OCI-LY3 (cell line): ENCODE data around the gene GALNT14.

Experiments
- EZH2phosphoT487 ChIP-seq: fragments of 200-600 bp; shearing (Covaris generic); IDR thresholded peaks from 2 replicates; pipeline ENCODE4 v1.6.1; 2018; ENCODE audit warnings: antibody characterized with exemption, mixed run types, low read depth
- TF ChIP-seq, protein P1 (sequence below): fragments of 200-600, 300-600 bp; sonication (generic); IDR thresholded peaks from 2 replicates; pipeline ENCODE4 v1.5.1; 2014; ENCODE audit warnings: antibody characterized with exemption, low read length, low read depth

GRCh38 chr2:31124904-31125303 is 13.3 kb downstream of the GALNT14 start:
- TF ChIP-seq, protein P1, sequence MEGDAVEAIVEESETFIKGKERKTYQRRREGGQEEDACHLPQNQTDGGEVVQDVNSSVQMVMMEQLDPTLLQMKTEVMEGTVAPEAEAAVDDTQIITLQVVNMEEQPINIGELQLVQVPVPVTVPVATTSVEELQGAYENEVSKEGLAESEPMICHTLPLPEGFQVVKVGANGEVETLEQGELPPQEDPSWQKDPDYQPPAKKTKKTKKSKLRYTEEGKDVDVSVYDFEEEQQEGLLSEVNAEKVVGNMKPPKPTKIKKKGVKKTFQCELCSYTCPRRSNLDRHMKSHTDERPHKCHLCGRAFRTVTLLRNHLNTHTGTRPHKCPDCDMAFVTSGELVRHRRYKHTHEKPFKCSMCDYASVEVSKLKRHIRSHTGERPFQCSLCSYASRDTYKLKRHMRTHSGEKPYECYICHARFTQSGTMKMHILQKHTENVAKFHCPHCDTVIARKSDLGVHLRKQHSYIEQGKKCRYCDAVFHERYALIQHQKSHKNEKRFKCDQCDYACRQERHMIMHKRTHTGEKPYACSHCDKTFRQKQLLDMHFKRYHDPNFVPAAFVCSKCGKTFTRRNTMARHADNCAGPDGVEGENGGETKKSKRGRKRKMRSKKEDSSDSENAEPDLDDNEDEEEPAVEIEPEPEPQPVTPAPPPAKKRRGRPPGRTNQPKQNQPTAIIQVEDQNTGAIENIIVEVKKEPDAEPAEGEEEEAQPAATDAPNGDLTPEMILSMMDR, result no peak
- TF ChIP-seq EZH2phosphoT487, result no peak
